Esophagus muscularis mucosa (tissue), 4 donors: ENCODE measurements around the gene HADHA. TPM values are rescaled to one million over a fixed set of nuclear protein-coding genes. Genes with fewer than 3 reads are reported as not detected.
A peak's percentile ranks its signal among the peaks of the same experiment; 100 is the strongest.

Experiments
- DNase-seq: peaks from one replicate; pipeline ENCODE4 v3.0.0-alpha.2; 2017; ENCODE audit errors: extremely low spot score
- H3K27ac ChIP-seq, 4 donors: fragments of 200-600 bp; sonication (generic); replicated peaks in 1 of 4; 1 replicate in 3 of 4; 2 replicates in 1 of 4; pipeline ENCODE4 v1.5.1; 2016 to 2019; ENCODE audit warnings: mild to moderate bottlenecking in 1 of 4
- H3K27me3 ChIP-seq, 4 donors: fragments of 200-600 bp; sonication (generic); one replicate each; pipeline versions ENCODE4 v1.5.1 to v1.6.0; 2016 to 2019
- H3K36me3 ChIP-seq, 4 donors: fragments of 200-600 bp; sonication (generic); one replicate each; pipeline ENCODE4 v1.5.1; 2016 to 2019
- H3K4me1 ChIP-seq, 4 donors: fragments of 200-600 bp; sonication (generic); one replicate each; pipeline ENCODE4 v1.5.1; 2016 to 2019
- H3K4me3 ChIP-seq, 4 donors: fragments of 200-600 bp; sonication (generic); 1 replicate in 2 of 4; 2 replicates in 2 of 4; pipeline ENCODE4 v1.5.1; 2016 to 2019; ENCODE audit warnings: mild to moderate bottlenecking in 4 of 4, moderate library complexity in 1 of 4
- H3K9me3 ChIP-seq, 4 donors: fragments of 200-600 bp; sonication (generic); 1 replicate in 3 of 4; 2 replicates in 1 of 4; pipeline ENCODE4 v1.5.1; 2016 to 2019
- CTCF ChIP-seq, 3 experiments: fragments of 200-600 bp in 2 of 3; fragments of 450-650 bp in 1 of 3; sonication (generic) in 2 of 3; IDR thresholded peaks; one replicate each; pipeline ENCODE4 v1.5.1; 2017 to 2019; ENCODE audit warnings: antibody characterized with exemption in 3 of 3, mild to moderate bottlenecking in 2 of 3, moderate library complexity in 1 of 3
- EP300 ChIP-seq: sonication (generic); formaldehyde crosslinking; IDR thresholded peaks from one replicate; pipeline ENCODE4 v1.6.1; 2017; ENCODE audit warnings: antibody characterized with exemption
- POLR2A ChIP-seq: fragments of 450-650 bp; IDR thresholded peaks from one replicate; pipeline ENCODE4 v1.6.1; 2017; ENCODE audit warnings: antibody characterized with exemption, moderate library complexity, mild to moderate bottlenecking, low read depth
- POLR2AphosphoS5 ChIP-seq, 2 donors: sonication (generic); formaldehyde crosslinking; IDR thresholded peaks; one replicate each; pipeline ENCODE4 v1.6.1; 2017; ENCODE audit warnings: antibody characterized with exemption in 2 of 2
- WGBS: methylation state at CpG from one replicate; pipeline ENCODE4 v1.1.5; 2018; 5-methylcytosine and 5-hydroxymethylcytosine counted together
- intact Hi-C: fragments of 100-400 bp; cut with DNase I; formaldehyde crosslinking; loops from one replicate; pipeline ENCODE4 v1.15.1; 2023
- total RNA-seq, 4 donors: library from RNA; depleted of rRNA; stranded (reverse); fragments of >200 nt; gene quantifications; one replicate each; pipeline versions ENCODE4 v1.1.0 to v1.2.1, GENCODE V29; 2016

HADHA gene
- total RNA-seq, 4 donors from 2014 or later, result 155 to 266 (median 175) TPM

GRCh38 chr2:26173776-26174482 lies 70.5 kb downstream of the HADHA start:
- peak overlapping the region; percentile 51 to 60 (median 55) for H3K4me3 ChIP-seq
- no peaks in the 10 kb centered on the region for H3K9me3 ChIP-seq
- DNase-seq, result no peak
- peaks cover 14 to 26% (median 24%) of the 10 kb centered on the region in 4 donors for H3K4me1 ChIP-seq
- TF ChIP-seq CTCF (IDR thresholded peaks at IDR 0.05) (no peak), EP300 (no peak), POLR2AphosphoS5 (IDR thresholded peaks at IDR 0.05) (no peak)
- H3K27me3 ChIP-seq, result peaks cover 0 to 45% (median 23%) of the 10 kb centered on the region in 4 donors
- no peaks in the 10 kb centered on the region for H3K36me3 ChIP-seq
- H3K27ac ChIP-seq, result no peak overlapping the region
- WGBS, result 17% methylated on average over 13 of the region's 46 CpGs
- intact Hi-C loops, result no loop called here

- intact Hi-C loops, result no loop called here
- no peaks in the 10 kb centered on the region for H3K9me3 ChIP-seq
- peaks cover 0 to 45% (median 23%) of the 10 kb centered on the region in 4 donors for H3K27me3 ChIP-seq
- no peak for DNase-seq
- TF ChIP-seq CTCF (IDR thresholded peaks at IDR 0.05) (no peak), POLR2AphosphoS5 (IDR thresholded peaks at IDR 0.05) (no peak)
- 1% methylated on average over 12 of the region's 102 CpGs for WGBS
- H3K36me3 ChIP-seq, result no peaks in the 10 kb centered on the region
- peaks cover 11 to 20% (median 19%) of the 10 kb centered on the region in 4 donors for H3K4me1 ChIP-seq
- H3K4me3 ChIP-seq, result peak within 1 kb of the TSS; percentile 51 to 60 (median 55)
- H3K27ac ChIP-seq, result no peak within 1 kb of the TSS
Observed at GRCh38 chr2:26172871-26173775, 71.3 kb downstream of the HADHA start, which contains the start of gene GAREM2. GAREM2 (plus strand) TSS chr2:26173088; CDS start chr2:26173221, 133 bp downstream.

DNA sequence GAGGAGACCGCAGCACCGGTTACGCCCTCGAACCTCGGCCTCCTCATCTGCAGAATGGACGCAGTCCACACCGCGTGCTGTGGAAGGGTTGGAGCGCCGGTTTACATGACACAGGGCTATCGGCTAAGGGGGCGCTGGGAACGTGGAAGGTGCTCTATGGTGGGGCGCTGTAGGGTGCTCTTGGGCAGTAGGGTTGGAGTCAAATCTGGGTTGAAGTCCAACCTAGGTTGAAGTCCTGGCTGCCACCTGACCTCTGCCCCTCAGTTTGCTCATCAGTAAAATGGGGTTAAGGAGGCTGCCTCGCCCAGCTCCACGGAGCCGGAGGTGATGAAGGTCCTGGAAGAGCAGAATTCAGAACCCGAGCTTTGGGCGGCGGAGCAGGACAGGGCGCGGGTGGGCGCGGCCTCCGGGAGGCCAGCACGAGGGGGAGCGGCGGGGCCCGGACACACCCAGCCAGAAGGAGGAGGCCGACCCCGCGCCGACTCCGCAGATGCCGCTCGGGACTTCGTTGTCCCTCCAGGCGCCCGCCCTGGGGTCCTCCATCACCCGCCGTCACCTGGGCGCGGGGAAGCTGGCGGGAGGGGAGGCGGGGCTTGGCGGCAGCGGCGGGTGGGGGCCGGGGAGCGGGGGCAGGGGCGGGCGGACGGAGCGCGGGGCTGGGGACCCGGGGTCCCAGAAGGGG lies 72.1 kb downstream of the HADHA start:
- intact Hi-C loops, result no loop called here
- Histone ChIP-seq H3K27ac (no peak overlapping the region), H3K9me3 (no peaks in the 10 kb centered on the region), H3K4me1 (peaks cover 11 to 20% (median 19%) of the 10 kb centered on the region in 4 donors), H3K27me3 (peaks cover 0 to 45% (median 23%) of the 10 kb centered on the region in 4 donors), H3K36me3 (no peaks in the 10 kb centered on the region), H3K4me3 (peak overlapping the region; percentile 51 to 60 (median 55))
- TF ChIP-seq POLR2AphosphoS5 (IDR thresholded peaks at IDR 0.05), result no peak
- no peak for TF ChIP-seq EP300
- TF ChIP-seq POLR2A, result no peak
- TF ChIP-seq CTCF (IDR thresholded peaks at IDR 0.05), result no peak
- WGBS, result 57% methylated on average over 14 of the region's 56 CpGs
- DNase-seq, result no peak

DNA sequence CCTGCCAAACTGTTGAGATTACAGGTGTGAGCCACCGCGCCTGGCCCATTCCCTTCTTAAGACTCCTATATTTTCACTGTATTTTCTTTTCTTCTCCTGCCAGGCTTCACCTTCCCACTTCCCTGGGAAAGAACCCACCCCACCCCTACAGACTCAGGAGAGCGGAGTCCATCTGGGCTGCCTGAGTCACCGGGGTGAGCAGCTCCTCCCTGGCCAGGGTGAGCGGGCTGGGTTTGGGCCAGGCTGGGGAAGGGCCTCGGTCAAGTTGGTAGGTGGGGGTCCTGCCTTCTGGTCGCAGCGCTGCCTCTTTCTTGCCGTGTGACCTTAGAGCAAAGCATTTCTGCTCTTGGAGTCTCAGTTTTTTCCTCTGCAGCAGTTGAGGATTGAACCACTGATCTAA lies 73.6 kb downstream of the HADHA start:
- DNase-seq, result no peak
- intact Hi-C loops, result no loop called here
- H3K4me1 ChIP-seq, result peaks cover 11 to 20% (median 19%) of the 10 kb centered on the region in 4 donors
- WGBS, result 93% methylated on average over 9 of the region's 9 CpGs
- no peak overlapping the region for H3K4me3 ChIP-seq
- peaks cover 0 to 37% (median 23%) of the 10 kb centered on the region in 4 donors for H3K27me3 ChIP-seq
- no peaks in the 10 kb centered on the region for H3K9me3 ChIP-seq
- no peak overlapping the region for H3K27ac ChIP-seq
- TF ChIP-seq POLR2A, result no peak
- TF ChIP-seq EP300, result no peak
- TF ChIP-seq POLR2AphosphoS5 (IDR thresholded peaks at IDR 0.05), result no peak
- no peak for TF ChIP-seq CTCF (IDR thresholded peaks at IDR 0.05)
- no peaks in the 10 kb centered on the region for H3K36me3 ChIP-seq
